Epidermal melanocyte (primary cell): ENCODE data around the gene HDAC4.

Experiments used
- DNase-seq: peaks from one replicate; pipeline ENCODE4 v3.0.0; 2011; ENCODE audit warnings: low spot score; ENCODE audit not compliant: insufficient read length

Gene HDAC4

DNA sequence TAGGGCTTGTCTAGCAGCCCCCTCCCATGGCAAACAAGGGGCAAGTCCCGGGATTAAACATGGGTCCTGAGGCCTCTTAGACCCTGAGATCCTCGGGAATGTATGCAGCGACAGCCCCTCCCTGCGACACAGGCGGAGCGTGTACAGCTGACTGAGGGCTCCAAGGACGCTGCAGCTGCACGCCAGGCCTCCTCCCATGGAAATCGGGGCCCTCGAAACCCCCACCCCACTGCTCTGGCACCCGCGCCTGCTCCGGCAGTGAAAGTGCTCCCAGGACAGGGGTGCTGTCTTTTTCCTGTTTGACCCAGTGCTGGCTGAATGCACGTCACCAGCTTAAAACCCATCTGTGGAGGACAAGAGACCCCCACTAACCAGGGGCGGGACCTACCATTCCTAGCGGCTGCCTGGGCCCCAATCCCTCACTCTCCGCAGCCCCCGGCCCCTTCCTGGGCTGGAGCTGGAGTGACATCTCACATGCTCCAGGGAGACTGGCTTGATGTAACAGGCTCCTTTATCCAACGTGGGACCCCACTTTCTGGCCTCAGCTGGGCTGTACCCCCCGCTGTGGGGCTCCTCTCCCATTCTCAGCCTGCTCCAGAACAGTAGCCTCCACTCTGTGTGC lies 305.2 kb downstream of the HDAC4 start:
- DNase-seq: no peak

DNA sequence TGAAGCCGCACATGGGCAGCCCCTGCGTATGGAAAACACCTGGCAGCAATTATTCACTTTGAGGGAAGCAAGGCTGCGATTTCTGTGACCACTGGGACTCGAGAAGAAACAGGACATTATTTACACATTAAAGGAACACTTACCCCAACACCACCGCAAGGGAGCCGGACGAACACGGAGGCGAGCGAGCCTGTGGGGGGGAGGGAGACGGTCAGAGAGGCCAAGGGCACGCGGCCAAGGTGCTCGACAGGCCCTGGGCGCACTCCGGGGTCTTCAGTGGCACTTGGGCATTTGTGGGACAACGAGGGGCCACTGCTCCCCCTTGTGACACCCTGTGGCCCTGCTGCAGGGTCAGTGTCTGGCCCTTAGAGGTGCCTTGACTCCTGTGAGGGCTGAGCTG lies 306.0 kb downstream of the HDAC4 start:
- DNase-seq: no peak

DNA sequence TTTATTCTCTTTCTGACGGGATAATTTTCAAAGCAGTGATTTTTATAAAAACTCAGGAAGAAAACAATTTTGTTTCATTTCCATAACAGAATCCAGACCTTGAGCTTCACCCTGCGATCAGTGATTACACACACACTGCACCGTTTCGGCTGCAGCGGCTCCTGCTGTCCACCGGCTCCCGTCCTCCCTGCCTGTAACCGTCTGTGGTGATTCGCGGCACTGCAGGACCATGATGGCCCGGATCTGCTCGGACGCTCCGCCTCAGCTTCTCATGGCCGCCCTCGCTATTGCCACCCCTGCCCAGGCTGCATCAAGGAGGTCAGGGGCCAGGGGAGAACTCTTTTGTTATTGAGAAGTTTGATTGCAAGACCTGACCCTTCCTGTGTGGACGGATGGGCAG lies 306.9 kb downstream of the HDAC4 start:
- DNase-seq: no peak

- DNase-seq: no peak
Measured at GRCh38 chr2:239093542-239093941, 307.3 kb downstream of the HDAC4 start.

- no peak for DNase-seq
Measured at GRCh38 chr2:239092571-239093294, 308.1 kb downstream of the HDAC4 start.

GRCh38 chr2:239089884-239090283 lies 310.9 kb downstream of the HDAC4 start:
- no peak for DNase-seq

DNA sequence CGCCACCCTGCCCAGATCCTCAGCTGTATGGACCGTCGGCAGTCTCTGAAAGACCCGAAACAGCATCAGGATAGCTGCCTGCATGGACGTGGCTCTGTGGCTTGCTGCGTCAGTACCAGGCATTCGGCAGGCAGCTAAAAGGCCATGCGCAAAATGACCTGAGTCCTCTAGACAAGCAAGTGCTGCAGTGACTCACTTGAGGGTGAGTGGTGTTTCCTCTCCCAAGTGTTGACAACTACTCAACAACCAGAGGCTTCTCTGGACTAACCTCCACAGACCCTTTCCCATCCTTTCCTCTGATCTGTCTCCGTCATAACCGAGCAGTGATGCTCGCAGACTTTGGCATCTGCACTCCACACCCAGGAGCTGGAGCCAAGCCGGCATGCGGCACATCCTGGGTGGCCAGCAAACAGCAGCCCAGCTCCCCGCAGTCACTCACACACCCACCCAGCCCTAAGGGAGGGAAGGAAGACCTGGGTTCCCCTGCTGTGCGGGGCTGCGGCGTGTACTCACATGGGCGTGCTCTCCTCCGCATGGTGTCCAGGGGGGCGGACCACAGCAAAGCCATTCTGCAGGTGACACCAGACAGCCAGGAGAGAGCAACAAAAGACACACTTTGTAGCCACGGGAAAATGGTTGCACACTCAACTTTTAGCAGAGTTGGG lies 313.6 kb downstream of the HDAC4 start:
- DNase-seq: no peak

DNA sequence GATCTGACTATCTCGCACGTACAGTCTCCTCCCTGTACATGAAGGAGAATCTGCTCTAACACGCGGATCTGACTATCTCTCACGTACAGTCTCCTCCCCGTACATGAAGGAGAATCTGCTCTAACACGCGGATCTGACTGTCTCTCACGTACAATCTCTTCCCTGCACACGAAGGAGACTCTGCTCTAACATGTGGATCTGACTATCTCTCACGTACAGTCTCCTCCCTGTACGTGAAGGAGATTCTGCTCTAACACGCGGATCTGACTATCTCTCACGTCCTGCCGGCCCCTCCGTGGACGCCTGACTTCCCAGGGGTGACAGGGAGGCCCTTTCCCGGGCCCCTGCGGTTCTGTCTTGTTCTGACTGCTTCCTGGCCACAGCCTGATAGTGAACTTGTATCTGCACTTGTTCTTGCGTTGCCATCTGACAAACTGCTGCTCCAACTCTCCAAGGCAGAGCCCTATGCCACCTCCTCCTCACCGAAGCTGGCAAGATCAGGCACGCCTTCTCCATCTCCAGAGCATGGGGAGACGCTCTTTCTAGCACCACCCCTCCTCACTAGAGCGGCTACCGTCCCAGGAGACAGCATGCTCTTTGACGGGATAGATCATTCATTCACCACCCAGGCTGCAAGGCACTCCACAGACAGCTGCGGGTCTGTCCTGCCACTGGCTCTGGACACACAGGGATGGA lies 314.3 kb downstream of the HDAC4 start:
- no peak for DNase-seq

DNA sequence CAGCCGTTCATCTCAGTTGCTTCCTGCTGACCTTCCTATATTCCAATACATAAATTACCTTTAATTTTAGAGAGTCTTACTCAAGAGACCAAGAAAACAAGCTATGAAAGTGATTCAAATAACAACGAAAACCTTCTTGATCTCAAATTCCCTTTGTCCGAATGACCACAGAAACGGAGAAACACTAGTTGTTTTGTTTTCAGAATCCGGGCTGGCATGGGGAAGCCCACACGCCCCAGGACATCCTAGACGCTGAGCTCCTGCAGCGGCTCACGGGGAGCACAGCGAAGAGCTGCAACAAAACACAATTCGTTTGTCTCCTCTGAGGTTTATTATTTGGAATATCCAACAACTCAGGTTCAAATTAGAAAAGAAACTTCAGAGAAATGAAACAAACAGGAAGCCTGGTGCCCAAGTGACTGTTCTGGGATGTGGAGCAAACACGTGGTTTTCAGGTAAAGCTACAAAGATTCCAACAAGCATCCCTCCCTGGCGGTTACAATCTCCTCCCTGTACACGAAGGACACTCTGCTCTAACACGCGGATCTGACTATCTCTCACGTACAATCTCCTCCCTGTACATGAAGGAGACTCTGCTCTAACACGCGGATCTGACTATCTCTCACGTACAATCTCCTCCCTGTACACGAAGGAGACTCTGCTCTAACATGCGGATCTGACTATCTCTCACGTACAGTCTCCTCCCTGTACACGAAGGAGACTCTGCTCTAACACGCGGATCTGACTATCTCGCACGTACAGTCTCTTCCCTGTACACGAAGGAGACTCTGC lies 315.4 kb downstream of the HDAC4 start:
- DNase-seq: peak; percentile 77

DNA sequence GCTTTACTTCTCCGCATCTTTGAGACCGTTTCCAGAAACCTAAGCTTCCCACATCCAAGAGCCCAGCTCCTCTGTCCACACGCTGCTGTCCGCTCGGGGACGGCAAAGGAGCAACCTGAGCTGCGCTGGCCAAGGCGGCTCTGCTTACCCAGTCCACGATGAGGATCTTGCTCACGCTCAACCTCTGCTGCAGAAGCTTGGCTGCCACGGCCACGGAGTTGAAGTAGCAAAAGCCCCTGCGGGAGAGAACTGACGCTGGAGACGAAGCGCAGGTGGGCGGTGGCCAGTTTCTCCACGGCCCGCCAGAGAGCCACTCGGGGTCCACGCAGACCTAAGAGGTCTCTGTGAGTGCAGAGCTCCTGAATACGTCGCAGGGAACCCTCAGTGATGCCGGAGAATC lies 316.8 kb downstream of the HDAC4 start:
- no peak for DNase-seq

GRCh38 chr2:239082425-239082824 lies 318.4 kb downstream of the HDAC4 start:
- DNase-seq: no peak

DNA sequence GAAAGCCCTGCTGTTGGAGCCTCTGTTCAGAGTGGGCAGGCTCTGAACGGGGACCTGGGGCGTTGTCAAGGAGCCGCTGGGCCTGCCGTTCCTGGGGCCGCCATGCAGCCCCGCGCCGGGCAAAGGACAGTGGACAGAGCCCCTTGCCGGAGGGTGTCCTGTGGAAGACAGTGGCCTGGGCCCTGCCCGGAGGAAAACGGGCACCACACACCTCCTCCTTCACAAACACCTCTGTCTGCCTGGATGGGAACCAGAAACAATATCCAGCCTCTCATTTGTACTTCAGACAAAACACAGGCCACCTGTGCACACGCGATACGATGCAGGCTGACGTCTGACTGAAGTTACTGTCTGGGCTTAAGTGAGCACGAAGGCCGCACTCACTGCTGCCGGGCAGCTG lies 319.2 kb downstream of the HDAC4 start:
- no peak for DNase-seq

DNA sequence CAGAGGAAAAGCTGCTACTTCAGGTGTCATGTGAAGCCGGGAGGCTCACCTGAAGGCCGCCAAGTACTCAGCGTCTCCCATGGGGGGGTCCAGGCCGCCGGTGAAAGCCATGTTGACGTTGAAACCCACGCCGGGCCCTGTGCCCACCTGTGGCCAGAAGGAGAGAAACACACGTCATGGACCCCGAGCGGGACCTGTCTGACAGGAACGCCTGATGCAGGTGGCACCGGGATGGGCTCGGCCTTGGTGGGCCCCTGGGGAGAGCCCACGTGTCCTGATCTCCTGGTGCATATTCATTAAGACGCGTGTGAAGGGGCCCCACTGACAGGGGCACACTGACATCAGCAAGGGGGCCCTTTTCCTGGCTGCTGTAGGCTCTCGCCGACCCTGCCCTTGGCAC lies 319.8 kb downstream of the HDAC4 start:
- DNase-seq: no peak

GRCh38 chr2:239079671-239080294 lies 321.0 kb downstream of the HDAC4 start:
- no peak for DNase-seq

GRCh38 chr2:239078128-239078924 lies 322.5 kb downstream of the HDAC4 start:
- no peak for DNase-seq

DNA sequence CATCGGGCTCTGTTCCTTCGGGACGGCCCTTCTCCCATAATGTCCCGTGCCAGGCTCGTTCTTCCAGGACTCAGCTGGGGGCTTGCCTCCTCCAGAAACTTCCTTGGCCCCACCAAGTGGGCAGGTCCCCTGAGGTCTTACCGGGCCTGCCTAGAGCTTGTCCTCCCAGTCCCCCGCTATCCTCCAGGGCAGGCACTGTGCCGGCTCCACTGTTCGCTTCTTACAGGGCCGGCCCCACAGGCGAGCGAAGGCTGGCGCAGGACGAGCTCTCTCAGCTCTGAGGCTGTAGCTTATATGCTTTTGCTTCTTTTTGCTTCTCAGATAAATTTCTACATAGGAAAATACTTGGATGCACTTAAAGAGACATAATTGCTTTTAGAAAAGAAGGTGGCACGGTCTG lies 323.6 kb downstream of the HDAC4 start:
- no peak for DNase-seq

- no peak for DNase-seq
Measured at GRCh38 chr2:239075918-239076758, 324.7 kb downstream of the HDAC4 start.

GRCh38 chr2:239073745-239074530 lies 326.9 kb downstream of the HDAC4 start:
- DNase-seq: no peak
